Measurements from ENCODE around the gene OPCML.

The OPCML gene

DNA sequence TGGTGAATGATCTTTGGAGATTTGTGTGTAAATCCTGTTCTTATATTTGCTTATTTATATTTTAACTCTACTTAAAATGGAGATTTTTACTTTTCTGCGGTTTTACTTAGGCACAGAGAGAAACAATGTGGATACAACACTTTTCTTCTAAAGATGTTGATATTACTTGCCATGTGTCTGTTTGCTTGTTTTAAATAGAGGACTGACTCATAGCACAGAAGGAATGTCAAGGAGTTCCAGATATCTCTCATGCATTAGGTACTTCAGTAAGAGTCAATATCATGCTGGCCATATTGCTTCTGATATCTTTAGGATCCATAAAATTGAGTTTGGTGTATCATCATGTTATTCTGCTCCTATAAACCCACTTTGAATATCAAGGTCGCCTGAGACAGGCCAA lies 395.0 kb downstream of the OPCML start:
- H3K36me3 ChIP-seq, result no peaks in the 10 kb centered on the region
- H3K27me3 ChIP-seq, result no peaks in the 10 kb centered on the region
- H3K27ac ChIP-seq, result no peak overlapping the region
- no peaks in the 10 kb centered on the region for H3K4me1 ChIP-seq (ENCODE audit: control insufficient read depth in 1 of 2, insufficient read depth in 1 of 2, low read depth in 1 of 2, low read length in 1 of 2)
- TF ChIP-seq, protein P1, sequence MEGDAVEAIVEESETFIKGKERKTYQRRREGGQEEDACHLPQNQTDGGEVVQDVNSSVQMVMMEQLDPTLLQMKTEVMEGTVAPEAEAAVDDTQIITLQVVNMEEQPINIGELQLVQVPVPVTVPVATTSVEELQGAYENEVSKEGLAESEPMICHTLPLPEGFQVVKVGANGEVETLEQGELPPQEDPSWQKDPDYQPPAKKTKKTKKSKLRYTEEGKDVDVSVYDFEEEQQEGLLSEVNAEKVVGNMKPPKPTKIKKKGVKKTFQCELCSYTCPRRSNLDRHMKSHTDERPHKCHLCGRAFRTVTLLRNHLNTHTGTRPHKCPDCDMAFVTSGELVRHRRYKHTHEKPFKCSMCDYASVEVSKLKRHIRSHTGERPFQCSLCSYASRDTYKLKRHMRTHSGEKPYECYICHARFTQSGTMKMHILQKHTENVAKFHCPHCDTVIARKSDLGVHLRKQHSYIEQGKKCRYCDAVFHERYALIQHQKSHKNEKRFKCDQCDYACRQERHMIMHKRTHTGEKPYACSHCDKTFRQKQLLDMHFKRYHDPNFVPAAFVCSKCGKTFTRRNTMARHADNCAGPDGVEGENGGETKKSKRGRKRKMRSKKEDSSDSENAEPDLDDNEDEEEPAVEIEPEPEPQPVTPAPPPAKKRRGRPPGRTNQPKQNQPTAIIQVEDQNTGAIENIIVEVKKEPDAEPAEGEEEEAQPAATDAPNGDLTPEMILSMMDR (IDR thresholded peaks at IDR 0.05), result no peak
- no peak overlapping the region for H3K4me3 ChIP-seq (ENCODE audit: low read depth in 1 of 2, low read length in 1 of 2)
- H3K9me3 ChIP-seq, result no peaks in the 10 kb centered on the region

DNA sequence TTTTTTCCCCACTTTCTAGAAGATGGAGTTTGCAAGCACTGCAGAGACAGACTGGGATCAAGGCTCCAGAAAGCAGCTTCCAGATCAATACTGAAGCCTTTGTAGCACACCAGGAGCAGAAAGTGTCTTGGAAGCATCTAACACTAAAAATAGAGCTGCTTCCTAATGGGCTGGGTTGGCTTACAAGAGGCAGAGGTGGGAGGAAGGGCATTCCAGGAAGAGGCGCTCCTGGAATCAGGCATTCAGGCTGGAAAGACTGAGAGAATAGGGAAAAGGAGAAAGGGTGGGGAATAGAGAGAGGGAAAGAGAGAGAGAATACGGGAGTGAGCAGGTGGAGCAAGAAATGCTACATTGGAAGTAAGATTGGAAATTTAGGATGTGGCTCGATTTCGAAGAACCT lies 395.9 kb downstream of the OPCML start:
- Histone ChIP-seq H3K4me3 (ENCODE audit: low read depth in 1 of 2, low read length in 1 of 2) (no peak overlapping the region), H3K36me3 (no peaks in the 10 kb centered on the region), H3K9me3 (no peaks in the 10 kb centered on the region), H3K27ac (no peak overlapping the region), H3K4me1 (ENCODE audit: control insufficient read depth in 1 of 2, insufficient read depth in 1 of 2, low read depth in 1 of 2, low read length in 1 of 2) (no peaks in the 10 kb centered on the region), H3K27me3 (no peaks in the 10 kb centered on the region)
- TF ChIP-seq, protein P1 (IDR thresholded peaks at IDR 0.05), result no peak

DNA sequence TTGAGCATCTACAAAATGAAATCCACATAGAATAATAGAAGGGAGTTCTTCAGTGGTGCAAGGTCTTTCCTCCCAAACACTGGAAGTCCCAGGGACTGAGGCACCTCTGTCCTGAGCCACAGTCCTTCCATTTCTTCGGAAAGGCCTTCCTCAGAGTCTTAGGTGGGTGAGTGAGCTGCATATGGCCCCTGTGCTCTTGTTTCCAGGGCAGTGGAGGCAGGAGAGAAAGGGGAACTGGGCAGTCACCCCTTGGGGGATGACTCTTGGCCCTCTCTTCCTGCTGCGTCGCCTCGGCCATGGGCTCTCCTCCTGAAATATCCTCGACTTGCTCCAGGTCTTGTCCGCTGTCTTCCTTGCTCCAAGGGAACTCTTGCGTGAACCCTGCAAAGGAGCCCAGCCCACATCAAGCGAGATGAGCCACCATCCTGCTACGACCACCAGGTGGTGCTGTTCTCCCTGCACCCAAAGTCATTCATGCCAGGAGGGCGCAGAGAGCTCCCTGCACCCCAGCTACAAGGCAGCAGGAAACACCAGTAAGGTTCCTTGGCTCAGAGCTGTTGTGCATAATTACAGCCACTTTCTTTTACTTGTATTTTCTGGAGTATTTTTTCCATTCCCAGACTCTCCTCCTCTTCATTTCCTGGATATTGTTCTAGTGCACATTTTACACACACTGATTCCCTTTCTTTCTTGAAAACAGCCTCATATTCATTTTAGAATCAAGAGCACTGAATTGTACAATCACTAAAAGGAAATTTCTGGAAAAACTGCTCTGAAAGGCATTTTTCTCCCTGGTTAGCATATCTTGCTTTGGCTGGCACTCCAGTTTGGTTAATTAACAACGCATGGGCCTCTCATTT lies 397.8 kb downstream of the OPCML start:
- TF ChIP-seq, protein P1 (IDR thresholded peaks at IDR 0.05), result no peak
- H3K27me3 ChIP-seq, result no peaks in the 10 kb centered on the region
- no peak overlapping the region for H3K4me3 ChIP-seq (ENCODE audit: low read depth in 1 of 2, low read length in 1 of 2)
- H3K4me1 ChIP-seq (ENCODE audit: control insufficient read depth in 1 of 2, insufficient read depth in 1 of 2, low read depth in 1 of 2, low read length in 1 of 2), result no peaks in the 10 kb centered on the region
- no peaks in the 10 kb centered on the region for H3K9me3 ChIP-seq
- no peak overlapping the region for H3K27ac ChIP-seq
- no peaks in the 10 kb centered on the region for H3K36me3 ChIP-seq

DNA sequence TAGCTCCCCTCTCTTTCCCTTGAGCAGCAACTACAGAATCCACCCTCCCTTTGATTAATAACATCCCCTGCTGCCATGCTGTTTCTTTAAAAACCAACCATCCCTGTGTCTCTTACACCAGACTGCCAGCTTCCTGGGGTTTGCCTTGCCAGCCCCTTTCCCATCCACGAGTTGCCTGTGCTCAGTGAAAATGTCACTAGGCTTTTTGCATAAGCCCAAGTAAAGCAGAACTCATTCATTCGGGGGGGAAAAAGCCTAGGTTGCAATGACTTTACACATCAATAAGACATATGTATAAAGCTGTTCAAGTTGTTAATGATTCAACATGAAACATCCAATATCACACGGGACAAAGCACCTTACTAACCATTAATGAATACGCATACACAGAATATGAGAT lies 398.7 kb downstream of the OPCML start:
- Histone ChIP-seq H3K4me3 (ENCODE audit: low read depth in 1 of 2, low read length in 1 of 2) (no peak overlapping the region), H3K27me3 (no peaks in the 10 kb centered on the region), H3K9me3 (no peaks in the 10 kb centered on the region), H3K4me1 (ENCODE audit: control insufficient read depth in 1 of 2, insufficient read depth in 1 of 2, low read depth in 1 of 2, low read length in 1 of 2) (no peaks in the 10 kb centered on the region), H3K27ac (no peak overlapping the region), H3K36me3 (no peaks in the 10 kb centered on the region)
- TF ChIP-seq, protein P1 (IDR thresholded peaks at IDR 0.05), result no peak

DNA sequence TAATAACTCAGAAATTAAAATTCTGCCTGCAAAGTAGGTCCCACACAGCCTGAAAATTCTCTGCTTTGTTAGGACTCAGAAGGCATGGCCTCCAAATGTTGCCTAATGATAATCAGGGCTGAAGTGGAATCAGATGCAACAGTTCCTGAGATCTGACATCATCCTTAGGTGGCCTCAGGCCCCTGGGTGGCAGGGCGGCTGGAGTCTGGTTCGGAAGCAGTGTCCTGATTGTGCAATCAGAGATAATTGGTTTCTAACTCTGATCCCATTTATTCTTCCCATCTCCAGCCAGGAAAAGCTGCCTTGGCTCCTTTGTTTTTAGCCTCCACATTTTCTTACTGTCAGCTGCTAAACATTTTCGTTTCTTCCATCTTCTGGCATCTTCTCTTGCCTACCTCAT lies 399.3 kb downstream of the OPCML start:
- Histone ChIP-seq H3K27me3 (no peaks in the 10 kb centered on the region), H3K4me3 (ENCODE audit: low read depth in 1 of 2, low read length in 1 of 2) (no peak overlapping the region), H3K9me3 (no peaks in the 10 kb centered on the region), H3K4me1 (ENCODE audit: control insufficient read depth in 1 of 2, insufficient read depth in 1 of 2, low read depth in 1 of 2, low read length in 1 of 2) (no peaks in the 10 kb centered on the region), H3K27ac (no peak overlapping the region), H3K36me3 (no peaks in the 10 kb centered on the region)
- TF ChIP-seq, protein P1 (IDR thresholded peaks at IDR 0.05), result no peak
